ENCODE results near the gene HMG20A.

DNA sequence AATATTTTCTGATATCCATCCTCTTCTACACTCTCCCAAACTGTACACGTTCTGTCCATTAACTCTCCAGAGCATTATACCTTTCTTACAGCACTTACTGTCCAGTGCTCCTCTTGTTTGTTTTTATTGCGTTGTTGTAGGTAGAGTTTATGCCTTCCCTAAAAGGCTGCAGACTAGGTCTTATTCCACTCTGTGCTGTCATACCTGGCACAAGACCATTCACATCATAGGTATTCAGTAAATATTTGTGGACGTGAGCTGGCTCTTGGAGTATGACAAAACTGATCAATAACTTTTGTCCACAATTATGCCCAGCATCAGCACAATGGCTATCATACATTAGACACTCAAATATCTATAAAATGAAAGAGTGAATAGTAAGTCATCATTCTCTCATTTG lies 4.4 kb downstream of the HMG20A start:
- TF ChIP-seq POLR2AphosphoS5 (IDR thresholded peaks at IDR 0.05; ENCODE audit: borderline replicate concordance, low read depth, low read length), result no peak
- no peak for TF ChIP-seq EZH2 (IDR thresholded peaks at IDR 0.05)
- no peak for TF ChIP-seq FOXP2 (optimal IDR thresholded peaks at IDR 0.05; ENCODE audit: control extremely low read depth, extremely low read length, insufficient read depth)
